Esophagus (tissue), 2 donors: ENCODE results near the gene MAP9. TPM values are rescaled to one million over a fixed set of nuclear protein-coding genes. Genes with fewer than 3 reads are reported as not detected.

Source experiments
- H3K27ac ChIP-seq, 2 donors: one replicate each; pipeline ENCODE4 v1.5.1; 2013; ENCODE audit warnings: low read depth in 2 of 2, mild to moderate bottlenecking in 2 of 2, inconsistent platforms in 1 of 2, low read length in 1 of 2, moderate library complexity in 1 of 2
- H3K27me3 ChIP-seq, 2 donors: one replicate each; pipeline ENCODE4 v1.6.1; 2013; ENCODE audit warnings: low read length in 2 of 2, control low read depth in 1 of 2, mild to moderate bottlenecking in 1 of 2; ENCODE audit not compliant: insufficient read depth in 2 of 2, control insufficient read depth in 1 of 2
- H3K36me3 ChIP-seq, 2 donors: one replicate each; pipeline ENCODE4 v1.6.1; 2013; ENCODE audit warnings: low read length in 1 of 2; ENCODE audit not compliant: control insufficient read depth in 2 of 2, insufficient read depth in 2 of 2
- H3K4me1 ChIP-seq, 2 donors: one replicate each; pipeline ENCODE4 v1.6.1; 2013; ENCODE audit warnings: low read length in 1 of 2; ENCODE audit not compliant: control insufficient read depth in 2 of 2, insufficient read depth in 2 of 2
- H3K4me3 ChIP-seq, 2 donors: one replicate each; pipeline ENCODE4 v1.5.1; 2013; ENCODE audit warnings: low read length in 2 of 2, mild to moderate bottlenecking in 2 of 2, low read depth in 1 of 2, moderate library complexity in 1 of 2
- H3K9me3 ChIP-seq, 2 donors: one replicate each; pipeline ENCODE4 v1.6.1; 2013; ENCODE audit warnings: mild to moderate bottlenecking in 2 of 2, low read depth in 1 of 2, low read length in 1 of 2, moderate library complexity in 1 of 2; ENCODE audit not compliant: control insufficient read depth in 2 of 2, insufficient read depth in 1 of 2
- WGBS, 2 donors: extraction: QIAGEN DNeasy Blood & Tissue Kit; methylation state at CpG; one replicate each; pipeline ENCODE4 v1.1.7; 2013; 5-methylcytosine and 5-hydroxymethylcytosine counted together
- polyA plus RNA-seq, 2 donors: library from polyadenylated mRNA; stranded (reverse); fragments of 200-250 nt; gene quantifications; one replicate each; pipeline ENCODE4 v1.2.3, GENCODE V29; 2013
- donor health status: healthy with polysubstance abuse.
- donor health status: Bipolar disorder and iron deficiency.

The MAP9 gene
- polyA plus RNA-seq, 2 donors: 0.47 to 0.69 TPM

DNA sequence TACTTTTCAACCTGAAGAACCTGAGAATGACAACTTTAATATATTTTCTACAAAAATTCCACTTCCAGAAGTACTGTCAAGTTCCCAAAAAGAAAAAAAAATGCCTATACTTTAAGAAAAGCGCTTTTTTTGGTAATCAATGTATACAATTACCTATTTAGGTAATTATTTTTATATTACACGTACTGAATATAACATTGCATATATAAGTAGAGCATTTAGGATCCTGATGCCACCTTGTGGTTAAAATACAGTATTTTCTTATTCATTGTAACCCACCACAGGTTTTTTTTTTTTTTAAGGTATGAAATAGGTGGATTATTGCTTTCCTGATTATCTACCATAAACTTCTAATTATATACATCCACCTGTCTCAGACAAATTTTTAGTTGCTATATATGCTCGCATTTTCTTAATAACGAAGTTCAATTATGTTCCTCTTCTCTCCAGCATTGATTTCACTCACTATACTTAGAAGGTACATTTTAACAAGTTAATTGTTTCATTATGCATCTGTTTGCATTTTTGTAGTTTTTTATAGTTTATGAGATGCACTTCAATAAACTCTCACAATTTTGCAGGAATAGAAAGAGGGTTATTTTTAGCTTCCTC lies 5.2 kb downstream of the MAP9 start:
- H3K27me3 ChIP-seq: no peaks in the 10 kb centered on the region
- H3K4me1 ChIP-seq: peaks cover 0 to 3% of the 10 kb centered on the region in 2 donors
- no peak overlapping the region for H3K27ac ChIP-seq
- H3K9me3 ChIP-seq: no peaks in the 10 kb centered on the region
- H3K4me3 ChIP-seq: no peak overlapping the region
- 37 to 45% methylated on average over 4 of the region's 4 CpGs for WGBS, 2 donors
- H3K36me3 ChIP-seq: no peaks in the 10 kb centered on the region

DNA sequence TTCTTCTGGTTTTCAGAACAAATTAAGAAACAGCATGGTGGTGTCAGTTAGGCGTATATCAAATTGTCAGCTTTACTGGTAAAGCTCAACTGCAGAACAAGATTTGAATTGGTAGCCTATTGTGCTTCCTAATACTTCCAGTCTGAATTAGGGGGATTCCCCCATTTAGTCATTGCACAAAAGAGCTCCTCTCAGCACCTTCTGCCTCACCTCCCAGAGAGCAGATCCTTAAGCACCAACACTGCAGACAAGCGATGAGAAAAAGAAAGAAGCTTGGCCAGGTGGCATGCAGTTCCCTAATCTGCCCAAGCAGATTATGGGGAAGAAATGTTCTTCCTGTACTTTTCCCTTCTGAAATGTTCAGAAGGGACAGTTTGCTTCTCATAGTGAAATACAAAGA lies 9.2 kb downstream of the MAP9 start:
- H3K27ac ChIP-seq: no peak overlapping the region
- H3K4me3 ChIP-seq: no peak overlapping the region
- 84 to 85% methylated on average over 2 of the region's 2 CpGs for WGBS, 2 donors
- no peaks in the 10 kb centered on the region for H3K9me3 ChIP-seq
- H3K4me1 ChIP-seq: no peaks in the 10 kb centered on the region
- H3K27me3 ChIP-seq: no peaks in the 10 kb centered on the region
- H3K36me3 ChIP-seq: no peaks in the 10 kb centered on the region

DNA sequence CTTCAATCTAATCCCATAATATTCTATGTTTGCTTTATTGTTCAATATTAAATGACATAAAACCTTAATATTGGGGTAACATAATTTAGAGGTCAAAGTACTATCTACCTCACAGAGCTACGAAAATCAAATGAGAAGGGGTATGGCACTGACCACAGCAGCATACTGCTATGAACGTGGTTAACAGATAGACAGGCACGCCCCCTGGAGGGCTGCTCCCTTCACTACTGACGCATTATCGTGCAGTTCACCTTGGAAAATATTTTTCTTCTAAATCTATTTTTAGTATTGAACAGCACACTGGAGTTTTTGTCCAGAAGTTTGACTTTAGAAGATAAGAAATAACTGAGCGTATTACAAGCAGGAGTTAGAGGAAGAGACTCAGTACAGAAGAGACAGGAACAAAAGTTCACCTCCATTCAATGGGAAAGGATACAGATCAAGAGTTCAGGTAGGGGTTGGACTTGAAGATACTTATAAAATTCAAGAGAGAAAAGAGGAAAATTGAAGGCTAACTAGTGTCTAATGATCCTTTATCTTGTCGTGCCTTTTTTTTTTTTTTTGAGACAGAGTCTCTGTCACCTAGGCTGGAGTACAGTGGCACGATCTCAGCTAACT lies 22.7 kb downstream of the MAP9 start:
- Histone ChIP-seq H3K4me1 (no peaks in the 10 kb centered on the region), H3K4me3 (no peak overlapping the region), H3K27me3 (no peaks in the 10 kb centered on the region), H3K9me3 (no peaks in the 10 kb centered on the region), H3K27ac (no peak overlapping the region), H3K36me3 (no peaks in the 10 kb centered on the region)
- 48 to 52% methylated on average over 8 of the region's 8 CpGs for WGBS, 2 donors

DNA sequence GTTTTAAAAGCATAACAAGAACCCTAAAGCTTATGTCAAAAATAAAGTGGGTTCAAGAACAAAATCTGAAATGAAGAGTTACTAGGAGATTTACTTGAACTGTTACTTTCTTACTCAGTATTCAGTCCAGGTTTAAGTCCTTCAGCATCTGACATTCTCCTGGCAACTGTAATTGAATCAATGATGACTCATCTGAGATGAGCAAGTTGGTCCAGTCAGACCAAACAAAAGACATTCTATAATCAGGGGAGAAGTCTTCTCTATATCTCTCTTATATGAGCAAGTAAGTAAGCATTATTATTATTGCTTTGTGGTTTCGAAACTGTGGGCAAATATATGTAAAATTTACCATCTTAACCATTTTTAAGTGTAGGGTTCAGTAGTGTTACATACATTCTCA lies 34.6 kb downstream of the MAP9 start:
- H3K27ac ChIP-seq: no peak overlapping the region
- H3K4me3 ChIP-seq: no peak overlapping the region
- WGBS, 2 donors: 75 to 85% methylated on average over 1 of the region's 1 CpG
- H3K9me3 ChIP-seq: no peaks in the 10 kb centered on the region
- no peaks in the 10 kb centered on the region for H3K4me1 ChIP-seq
- no peaks in the 10 kb centered on the region for H3K36me3 ChIP-seq
- no peaks in the 10 kb centered on the region for H3K27me3 ChIP-seq

DNA sequence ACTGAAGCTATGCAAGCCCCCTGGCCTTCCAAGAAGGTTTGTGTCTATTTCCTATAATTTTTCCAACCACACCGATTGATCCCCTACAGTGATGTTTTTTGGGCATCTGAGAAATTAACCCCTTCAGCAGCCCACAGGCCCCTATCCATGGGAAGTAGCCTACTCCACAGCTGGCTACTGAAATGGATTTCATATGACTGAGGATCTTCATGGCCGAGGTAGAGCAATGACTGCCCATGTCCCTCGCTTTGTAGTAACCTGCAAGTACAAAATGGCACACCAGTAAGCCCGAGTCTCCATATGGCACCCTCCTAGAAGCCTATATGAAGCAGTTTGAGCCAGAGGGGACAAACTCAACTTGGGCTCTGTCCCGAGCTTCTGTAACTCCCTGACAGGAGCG lies 36.8 kb downstream of the MAP9 start:
- Histone ChIP-seq H3K4me3 (no peak overlapping the region), H3K36me3 (no peaks in the 10 kb centered on the region), H3K27ac (no peak overlapping the region), H3K9me3 (no peaks in the 10 kb centered on the region), H3K4me1 (no peaks in the 10 kb centered on the region), H3K27me3 (no peaks in the 10 kb centered on the region)
- WGBS, 2 donors: 78 to 82% methylated on average over 6 of the region's 6 CpGs

DNA sequence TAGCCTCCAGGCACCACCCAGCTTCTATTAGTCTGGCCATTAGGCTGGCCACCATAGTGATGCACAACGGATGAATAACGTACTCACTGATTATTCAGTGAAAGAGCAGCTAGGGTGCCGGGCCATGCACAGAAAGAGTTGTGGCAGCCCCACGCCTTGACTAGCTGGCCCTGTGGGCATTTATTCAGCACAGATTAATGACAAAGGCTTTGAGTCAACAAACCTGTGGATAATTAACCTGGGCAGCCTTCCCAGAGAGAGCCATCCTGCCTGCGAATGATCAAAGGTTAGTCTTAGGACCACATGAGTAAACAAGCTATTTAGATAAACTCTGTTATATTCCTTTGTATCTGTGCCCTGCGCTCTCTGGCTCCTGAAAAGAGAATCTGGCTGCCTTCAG lies 37.2 kb downstream of the MAP9 start:
- WGBS, 2 donors: 53 to 65% methylated on average over 6 of the region's 6 CpGs

DNA sequence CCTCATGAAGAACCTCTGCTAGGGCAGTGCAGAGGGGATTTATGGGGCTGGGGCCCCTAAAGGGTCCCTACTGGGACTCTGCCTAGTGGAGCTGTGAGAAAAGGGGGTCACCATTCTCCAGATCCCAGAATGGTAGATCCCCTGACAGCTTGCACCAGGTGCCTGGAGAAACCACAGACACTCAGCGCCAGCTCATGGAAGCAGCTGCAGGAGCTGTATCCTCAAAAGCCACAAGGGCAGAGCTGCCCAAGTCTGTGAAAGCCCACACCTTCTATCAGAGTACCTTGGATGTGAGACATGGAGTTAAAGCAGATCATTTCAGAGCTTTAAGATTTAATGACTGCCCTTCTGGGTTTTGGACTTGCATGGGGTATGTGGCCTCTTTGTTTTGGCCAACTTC lies 38.6 kb downstream of the MAP9 start:
- no peaks in the 10 kb centered on the region for H3K27me3 ChIP-seq
- no peaks in the 10 kb centered on the region for H3K9me3 ChIP-seq
- no peaks in the 10 kb centered on the region for H3K4me1 ChIP-seq
- no peak overlapping the region for H3K27ac ChIP-seq
- H3K4me3 ChIP-seq: no peak overlapping the region
- H3K36me3 ChIP-seq: no peaks in the 10 kb centered on the region
- WGBS, 2 donors: 89 to 100% methylated on average over 1 of the region's 1 CpG

More for the DNA sequence above, 37.2 kb downstream of the MAP9 start:
- H3K27ac ChIP-seq: no peak overlapping the region
- H3K27me3 ChIP-seq: no peaks in the 10 kb centered on the region
- no peaks in the 10 kb centered on the region for H3K9me3 ChIP-seq
- H3K4me3 ChIP-seq: no peak overlapping the region
- no peaks in the 10 kb centered on the region for H3K4me1 ChIP-seq
- no peaks in the 10 kb centered on the region for H3K36me3 ChIP-seq

DNA sequence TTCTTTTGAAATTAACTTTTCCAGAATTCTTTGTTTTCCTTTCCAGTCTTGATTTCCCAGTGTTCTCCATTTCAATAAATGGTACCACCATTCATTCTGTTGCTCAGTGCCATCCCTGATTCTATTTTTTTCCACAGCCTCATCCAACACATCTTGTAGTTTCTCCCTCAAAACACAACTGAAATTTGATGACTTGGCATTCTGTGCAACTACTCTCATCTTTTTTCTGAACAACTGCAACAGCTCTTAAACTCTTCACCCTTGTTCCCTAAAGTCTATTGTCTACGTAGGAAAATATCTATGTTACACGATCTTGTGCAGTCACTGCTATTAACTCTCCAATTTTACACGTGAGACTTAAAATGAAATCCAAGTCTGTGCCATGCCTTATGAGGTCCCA lies 40.5 kb downstream of the MAP9 start:
- Histone ChIP-seq H3K27ac (no peak overlapping the region), H3K27me3 (no peaks in the 10 kb centered on the region), H3K4me1 (no peaks in the 10 kb centered on the region), H3K9me3 (no peaks in the 10 kb centered on the region), H3K36me3 (no peaks in the 10 kb centered on the region), H3K4me3 (no peak overlapping the region)
- WGBS, 2 donors: 91 to 92% methylated on average over 3 of the region's 3 CpGs

DNA sequence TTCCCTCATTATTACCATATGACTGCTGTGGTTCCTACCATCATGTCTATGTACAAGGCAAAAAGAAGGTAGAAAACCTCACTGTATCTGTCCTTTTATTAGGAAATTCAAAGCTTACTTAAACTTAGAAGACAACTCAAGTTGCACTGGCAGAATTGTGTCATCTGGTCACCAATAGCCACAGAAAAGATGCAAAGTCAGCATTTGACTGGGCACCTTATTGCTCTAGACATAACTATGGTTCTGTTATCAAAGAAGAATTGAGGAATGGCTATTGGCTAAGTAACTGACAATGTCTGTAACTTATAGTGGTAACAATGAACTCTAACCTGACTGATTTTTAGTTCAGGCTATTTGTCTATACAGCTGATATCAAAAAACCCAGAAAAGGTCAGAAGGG lies 45.3 kb downstream of the MAP9 start:
- Histone ChIP-seq H3K27ac (no peak overlapping the region), H3K4me3 (no peak overlapping the region), H3K4me1 (no peaks in the 10 kb centered on the region), H3K36me3 (no peaks in the 10 kb centered on the region), H3K9me3 (no peaks in the 10 kb centered on the region), H3K27me3 (no peaks in the 10 kb centered on the region)

DNA sequence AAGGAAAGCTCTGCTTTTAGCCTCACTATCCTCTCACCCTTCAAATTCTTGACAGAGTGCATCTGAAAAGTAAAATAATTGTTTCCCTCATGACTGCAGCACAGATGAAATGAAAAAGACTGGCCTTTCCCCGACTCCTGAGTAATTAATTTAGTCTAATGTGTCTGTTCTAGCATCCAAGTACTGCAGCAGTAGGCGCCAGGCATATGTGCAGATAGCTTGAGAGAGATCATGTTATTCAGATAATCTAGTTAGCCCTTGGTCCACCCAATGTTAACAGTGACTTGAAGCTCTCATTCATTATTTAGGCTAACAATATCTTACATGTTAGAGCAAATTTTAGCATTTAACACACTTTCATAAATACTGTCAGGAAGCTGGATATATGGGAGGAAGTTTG lies 54.0 kb downstream of the MAP9 start:
- no peaks in the 10 kb centered on the region for H3K36me3 ChIP-seq
- no peaks in the 10 kb centered on the region for H3K27me3 ChIP-seq
- H3K9me3 ChIP-seq: no peaks in the 10 kb centered on the region
- WGBS, 2 donors: 63 to 67% methylated on average over 2 of the region's 2 CpGs
- H3K4me1 ChIP-seq: no peaks in the 10 kb centered on the region
- H3K4me3 ChIP-seq: no peak overlapping the region
- no peak overlapping the region for H3K27ac ChIP-seq
